Measurements from ENCODE around the gene CDK14.

The CDK14 gene

GRCh38 chr7:90680484-90680883 lies 84.4 kb downstream of the CDK14 start:
- Histone ChIP-seq H3K4me3 (replicated peaks; ENCODE audit: insufficient read depth, low read length) (no peak overlapping the region), H3K27ac (replicated peaks) (no peak overlapping the region)
- TF ChIP-seq GABPA (IDR thresholded peaks at IDR 0.05; ENCODE audit: low read depth) (no peak), SPI1 (IDR thresholded peaks at IDR 0.05; ENCODE audit: borderline replicate concordance, low read depth) (no peak), CTCF (IDR thresholded peaks at IDR 0.05; ENCODE audit: insufficient read depth, low read length) (no peak), POLR2AphosphoS5 (IDR thresholded peaks at IDR 0.05; ENCODE audit: low read depth) (no peak), REST (IDR thresholded peaks at IDR 0.05; ENCODE audit: insufficient replicate concordance, low read depth) (no peak)

GRCh38 chr7:90681336-90682022 lies 85.4 kb downstream of the CDK14 start:
- no peak for DNase-seq (ENCODE audit: low read depth in 1 of 2, low spot score in 1 of 2)
- Histone ChIP-seq H3K27me3 (ENCODE audit: insufficient read depth, poor library complexity, severe bottlenecking) (no peaks in the 10 kb centered on the region), H3K27ac (replicated peaks) (no peak overlapping the region), H3K4me3 (replicated peaks; ENCODE audit: insufficient read depth, low read length) (no peak overlapping the region)
- TF ChIP-seq POLR2AphosphoS5 (IDR thresholded peaks at IDR 0.05; ENCODE audit: low read depth), result no peak
- no peak for TF ChIP-seq REST (IDR thresholded peaks at IDR 0.05; ENCODE audit: insufficient replicate concordance, low read depth)
- no peak for TF ChIP-seq GABPA (IDR thresholded peaks at IDR 0.05; ENCODE audit: low read depth)
- TF ChIP-seq CTCF (IDR thresholded peaks at IDR 0.05; ENCODE audit: insufficient read depth, low read length), result no peak
- no peak for TF ChIP-seq SPI1 (IDR thresholded peaks at IDR 0.05; ENCODE audit: borderline replicate concordance, low read depth)

More at GRCh38 chr7:90680484-90680883, 84.4 kb downstream of the CDK14 start:
- no peak for DNase-seq (ENCODE audit: low read depth in 1 of 2, low spot score in 1 of 2)
- no peaks in the 10 kb centered on the region for H3K27me3 ChIP-seq (ENCODE audit: insufficient read depth, poor library complexity, severe bottlenecking)

GRCh38 chr7:90686146-90686545 lies 90.0 kb downstream of the CDK14 start:
- Histone ChIP-seq H3K27me3 (ENCODE audit: insufficient read depth, poor library complexity, severe bottlenecking) (no peaks in the 10 kb centered on the region), H3K27ac (replicated peaks) (no peak overlapping the region), H3K4me3 (replicated peaks; ENCODE audit: insufficient read depth, low read length) (no peak overlapping the region)
- TF ChIP-seq REST (IDR thresholded peaks at IDR 0.05; ENCODE audit: insufficient replicate concordance, low read depth), result no peak
- no peak for TF ChIP-seq POLR2AphosphoS5 (IDR thresholded peaks at IDR 0.05; ENCODE audit: low read depth)
- TF ChIP-seq CTCF (IDR thresholded peaks at IDR 0.05; ENCODE audit: insufficient read depth, low read length), result no peak
- no peak for TF ChIP-seq GABPA (IDR thresholded peaks at IDR 0.05; ENCODE audit: low read depth)
- no peak for TF ChIP-seq SPI1 (IDR thresholded peaks at IDR 0.05; ENCODE audit: borderline replicate concordance, low read depth)
- DNase-seq (ENCODE audit: low read depth in 1 of 2, low spot score in 1 of 2), result no peak
